Measurements from ENCODE around the gene RBMXL2. TPM values are rescaled to one million over a fixed set of nuclear protein-coding genes. Genes with fewer than 3 reads are reported as not detected.

RBMXL2 gene
- total and polyA plus RNA-seq, 2 of the 4 experiments (the other 2 are of a cell fraction) = not detected

DNA sequence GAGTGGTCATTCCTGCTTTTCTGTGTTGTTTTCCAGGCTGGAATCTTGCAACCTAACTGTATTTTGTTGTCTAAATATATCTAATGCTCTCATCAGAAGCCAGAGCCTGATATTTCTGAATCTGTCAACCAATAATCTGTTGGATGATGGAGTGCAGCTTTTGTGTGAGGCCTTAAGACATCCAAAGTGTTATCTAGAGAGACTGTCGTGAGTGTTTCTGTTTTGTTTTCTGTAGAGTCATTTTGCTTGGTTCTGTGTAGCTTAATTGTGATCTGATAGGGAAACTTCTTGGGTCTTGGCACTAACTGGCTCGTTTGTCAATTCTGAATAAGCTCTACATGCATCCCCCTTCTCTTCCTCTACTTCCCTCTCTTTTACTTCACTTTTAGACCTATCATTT lies 31.2 kb upstream of the RBMXL2 start:
- H3K4ac ChIP-seq (ENCODE audit: low read depth, low read length) = no peak overlapping the region
- H3K27me3 ChIP-seq (ENCODE audit: control insufficient read depth, insufficient read depth, low read length) = no peaks in the 10 kb centered on the region
- ATAC-seq (ENCODE audit: low read depth) = no peak
- H3K36me3 ChIP-seq (ENCODE audit: control insufficient read depth, insufficient read depth, low read length) = no peaks in the 10 kb centered on the region
- peak overlapping the region; percentile 4; the same call in 1 of the 2 replicates for H3K18ac ChIP-seq (ENCODE audit: low read depth, low read length)
- H4K8ac ChIP-seq (ENCODE audit: low read depth in 2 of 2, low read length in 2 of 2) = no peak overlapping the region
- TF ChIP-seq CHD1 (IDR thresholded peaks at IDR 0.05; ENCODE audit: low read depth, low read length) (no peak), POLR2A (IDR thresholded peaks at IDR 0.05; ENCODE audit: low read depth, low read length) (no peak), MXI1 (IDR thresholded peaks at IDR 0.05; ENCODE audit: borderline replicate concordance, low read depth, low read length) (no peak), BHLHE40 (IDR thresholded peaks at IDR 0.05; ENCODE audit: low read depth, low read length) (no peak), MAZ (IDR thresholded peaks at IDR 0.05; ENCODE audit: borderline replicate concordance, low read depth, low read length) (no peak), RCOR1 (IDR thresholded peaks at IDR 0.05; ENCODE audit: insufficient replicate concordance, low read length) (no peak), MAFK (IDR thresholded peaks at IDR 0.05; ENCODE audit: low read depth, low read length) (no peak), RAD21 (IDR thresholded peaks at IDR 0.05; ENCODE audit: low read length) (no peak)
- TF ChIP-seq, protein P1, sequence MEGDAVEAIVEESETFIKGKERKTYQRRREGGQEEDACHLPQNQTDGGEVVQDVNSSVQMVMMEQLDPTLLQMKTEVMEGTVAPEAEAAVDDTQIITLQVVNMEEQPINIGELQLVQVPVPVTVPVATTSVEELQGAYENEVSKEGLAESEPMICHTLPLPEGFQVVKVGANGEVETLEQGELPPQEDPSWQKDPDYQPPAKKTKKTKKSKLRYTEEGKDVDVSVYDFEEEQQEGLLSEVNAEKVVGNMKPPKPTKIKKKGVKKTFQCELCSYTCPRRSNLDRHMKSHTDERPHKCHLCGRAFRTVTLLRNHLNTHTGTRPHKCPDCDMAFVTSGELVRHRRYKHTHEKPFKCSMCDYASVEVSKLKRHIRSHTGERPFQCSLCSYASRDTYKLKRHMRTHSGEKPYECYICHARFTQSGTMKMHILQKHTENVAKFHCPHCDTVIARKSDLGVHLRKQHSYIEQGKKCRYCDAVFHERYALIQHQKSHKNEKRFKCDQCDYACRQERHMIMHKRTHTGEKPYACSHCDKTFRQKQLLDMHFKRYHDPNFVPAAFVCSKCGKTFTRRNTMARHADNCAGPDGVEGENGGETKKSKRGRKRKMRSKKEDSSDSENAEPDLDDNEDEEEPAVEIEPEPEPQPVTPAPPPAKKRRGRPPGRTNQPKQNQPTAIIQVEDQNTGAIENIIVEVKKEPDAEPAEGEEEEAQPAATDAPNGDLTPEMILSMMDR (conservative IDR thresholded peaks at IDR 0.05; ENCODE audit: low read depth, low read length) = no peak
- TF ChIP-seq, protein P2, sequence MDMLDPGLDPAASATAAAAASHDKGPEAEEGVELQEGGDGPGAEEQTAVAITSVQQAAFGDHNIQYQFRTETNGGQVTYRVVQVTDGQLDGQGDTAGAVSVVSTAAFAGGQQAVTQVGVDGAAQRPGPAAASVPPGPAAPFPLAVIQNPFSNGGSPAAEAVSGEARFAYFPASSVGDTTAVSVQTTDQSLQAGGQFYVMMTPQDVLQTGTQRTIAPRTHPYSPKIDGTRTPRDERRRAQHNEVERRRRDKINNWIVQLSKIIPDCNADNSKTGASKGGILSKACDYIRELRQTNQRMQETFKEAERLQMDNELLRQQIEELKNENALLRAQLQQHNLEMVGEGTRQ (IDR thresholded peaks at IDR 0.05; ENCODE audit: low read depth, low read length) = no peak
- no peak overlapping the region for H2AFZ ChIP-seq (replicated peaks; ENCODE audit: low read length, poor library complexity)
- no peak overlapping the region for H3K14ac ChIP-seq (replicated peaks; ENCODE audit: low read depth, low read length)
- in situ Hi-C loops (cut with MboI; ENCODE audit: low sequenced_read_pairs) (no loop called here), intact Hi-C loops (cut with micrococcal nuclease) (no loop called here), dilution Hi-C loops (cut with HindIII; ENCODE audit: low sequenced_read_pairs, unreplicated experiment) (no loop called here)
- no peak overlapping the region for H2BK5ac ChIP-seq (ENCODE audit: low read depth, low read length, poor library complexity, severe bottlenecking)
- no peak overlapping the region; the same call in 1 of the 2 replicates for H2BK120ac ChIP-seq (ENCODE audit: low read depth, low read length)
- no peaks in the 10 kb centered on the region for H3K9me1 ChIP-seq (ENCODE audit: insufficient read depth, low read length)
- peak overlapping the region; percentile 64; the same call in 1 of the 2 replicates for H3K4me2 ChIP-seq (ENCODE audit: low read depth, low read length)
- peak overlapping the region; percentile 63; the same call in 1 of the 2 replicates for H4K5ac ChIP-seq (ENCODE audit: low read depth, low read length)
- WGBS, 2 experiments (ENCODE audit: extremely low coverage in 2 of 2, insufficient read length in 1 of 2) = no CpG with 5 or more reads among the region's 2 CpGs
- no peak overlapping the region for H4K91ac ChIP-seq (ENCODE audit: insufficient read depth, low read depth, low read length)
- H2AK9ac ChIP-seq (replicated peaks; ENCODE audit: low read depth, low read length, poor library complexity) = no peak overlapping the region
- POLR2A ChIA-PET (ENCODE audit: unreplicated experiment) = no interaction called here
- H3K23ac ChIP-seq (ENCODE audit: low read depth, low read length) = no peak overlapping the region
- no TSS peak for BruUV-seq (replicated peaks)
- no peak overlapping the region for H3K27ac ChIP-seq (ENCODE audit: insufficient read depth, low read length)
- no peaks in the 10 kb centered on the region for H3K4me1 ChIP-seq (ENCODE audit: control insufficient read depth, insufficient read depth, low read length)
- no peak overlapping the region for H2BK15ac ChIP-seq (ENCODE audit: low read depth, low read length)
- no peak overlapping the region for H2AK5ac ChIP-seq (ENCODE audit: low read depth, low read length)
- no peaks in the 10 kb centered on the region for H4K20me1 ChIP-seq (ENCODE audit: insufficient read depth, low read length)
- no peak overlapping the region for H2BK20ac ChIP-seq (ENCODE audit: low read depth, low read length)
- no peak overlapping the region for H3K56ac ChIP-seq (ENCODE audit: extremely low read depth, insufficient read depth, low read length)
- H3K9ac ChIP-seq (ENCODE audit: low read depth, low read length) = no peak overlapping the region
- H3K4me3 ChIP-seq (ENCODE audit: insufficient read depth, low read depth, low read length) = no peak overlapping the region
- H3K79me1 ChIP-seq (ENCODE audit: low read depth in 1 of 2, low read length in 2 of 2) = no peaks in the 10 kb centered on the region
- CTCF ChIA-PET = interaction anchor here (1.4 kb wide), 1 partner anchor 11 kb away, joined by 3 read pairs; no protein-coding TSS in a partner anchor
- no peak for DNase-seq
- no peaks in the 10 kb centered on the region for H3K9me3 ChIP-seq (ENCODE audit: control insufficient read depth, insufficient read depth, low read length)

Measured in IMR-90 (cell line).